IMR-90 (cell line): ENCODE results near the gene KRT74. TPM values are rescaled to one million over a fixed set of nuclear protein-coding genes. Genes with fewer than 3 reads are reported as not detected.

Experiments used
- ATAC-seq: fragments of 200-7000 bp; cut with Tn5 transposase; 2 replicates; pipeline ENCODE4 v1.9.1; 2020; ENCODE audit warnings: low read depth, mild to moderate bottlenecking, moderate library complexity
- BruUV-seq: library from RNA; stranded (reverse); fragments of 400-500 nt; replicated peaks from 2 replicates; lab custom pipeline; 2021; lab: Mats Ljungman, UMichigan
- CTCF ChIA-PET: fragments of 300-600 bp; formaldehyde crosslinking; extraction: SDS; loops from one replicate; lab custom pipeline; 2021; ENCODE audit warnings: antibody characterized with exemption; lab: Yijun Ruan, JAX
- POLR2A ChIA-PET: fragments of 300-600 bp; sonication (Branson Sonifier 250); formaldehyde crosslinking; loops from one replicate; lab custom pipeline; 2022; ENCODE audit warnings: antibody characterized with exemption; ENCODE audit not compliant: unreplicated experiment; lab: Charles Lee
- DNase-seq: peaks from one replicate; pipeline ENCODE4 v3.0.0; 2013
- H2AFZ ChIP-seq: replicated peaks from 2 replicates; pipeline ENCODE3; 2013; ENCODE audit warnings: low read length, mild to moderate bottlenecking; ENCODE audit not compliant: poor library complexity
- H2AK5ac ChIP-seq: 2 replicates; pipeline ENCODE4 v1.6.1; 2013; ENCODE audit warnings: low read depth, low read length, inconsistent platforms
- H2AK9ac ChIP-seq: replicated peaks from 2 replicates; pipeline ENCODE3; 2013; ENCODE audit warnings: mild to moderate bottlenecking, low read depth, low read length, moderate library complexity; ENCODE audit not compliant: poor library complexity
- H2BK120ac ChIP-seq: 2 replicates; pipeline ENCODE4 v1.6.1; 2013; ENCODE audit warnings: low read depth, low read length, inconsistent platforms
- H2BK15ac ChIP-seq: 3 replicates; pipeline ENCODE4 v1.6.1; 2013; ENCODE audit warnings: low read depth, low read length, inconsistent platforms
- H2BK20ac ChIP-seq: 2 replicates; pipeline ENCODE4 v1.6.1; 2013; ENCODE audit warnings: low read depth, mild to moderate bottlenecking, inconsistent platforms, low read length, moderate library complexity
- H2BK5ac ChIP-seq: 2 replicates; pipeline ENCODE4 v1.6.1; 2013; ENCODE audit warnings: mild to moderate bottlenecking, low read depth, low read length, inconsistent platforms; ENCODE audit not compliant: poor library complexity, severe bottlenecking
- H3K14ac ChIP-seq: replicated peaks from 2 replicates; pipeline ENCODE4 v1.6.1; 2013; ENCODE audit warnings: low read depth, low read length, inconsistent platforms
- H3K18ac ChIP-seq: 2 replicates; pipeline ENCODE4 v1.6.1; 2013; ENCODE audit warnings: low read depth, low read length, control low read depth
- H3K23ac ChIP-seq: 2 replicates; pipeline ENCODE4 v1.6.1; 2013; ENCODE audit warnings: low read depth, low read length, inconsistent platforms
- H3K27ac ChIP-seq: 2 replicates; pipeline ENCODE4 v1.5.1; 2013; ENCODE audit warnings: mild to moderate bottlenecking, control low read depth, low read length; ENCODE audit not compliant: insufficient read depth
- H3K27me3 ChIP-seq: 2 replicates; pipeline ENCODE4 v1.6.1; 2013; ENCODE audit warnings: low read length; ENCODE audit not compliant: control insufficient read depth, insufficient read depth
- H3K36me3 ChIP-seq: 2 replicates; pipeline ENCODE4 v1.6.1; 2013; ENCODE audit warnings: low read length, mixed read lengths; ENCODE audit not compliant: control insufficient read depth, insufficient read depth
- H3K4ac ChIP-seq: 2 replicates; pipeline ENCODE4 v1.6.1; 2013; ENCODE audit warnings: low read depth, low read length, inconsistent platforms
- H3K4me1 ChIP-seq: 2 replicates; pipeline ENCODE4 v1.6.1; 2013; ENCODE audit warnings: low read length, mixed read lengths; ENCODE audit not compliant: control insufficient read depth, insufficient read depth
- H3K4me2 ChIP-seq: 2 replicates; pipeline ENCODE4 v1.6.1; 2013; ENCODE audit warnings: low read depth, mild to moderate bottlenecking, control low read depth, low read length, moderate library complexity
- H3K4me3 ChIP-seq: 2 replicates; pipeline ENCODE4 v1.5.1; 2013; ENCODE audit warnings: low read depth, mild to moderate bottlenecking, control low read depth, low read length, moderate library complexity; ENCODE audit not compliant: insufficient read depth
- H3K56ac ChIP-seq: 2 replicates; pipeline ENCODE4 v1.6.1; 2013; ENCODE audit warnings: low read length, inconsistent platforms; ENCODE audit not compliant: insufficient read depth; ENCODE audit errors: extremely low read depth
- H3K79me1 ChIP-seq, 2 experiments: 2 replicates each; pipeline ENCODE4 v1.6.1; 2013; ENCODE audit warnings: low read length in 2 of 2, inconsistent platforms in 1 of 2, low read depth in 1 of 2
- H3K9ac ChIP-seq: 2 replicates; pipeline ENCODE4 v1.6.1; 2013; ENCODE audit warnings: low read depth, low read length, control low read depth
- H3K9me1 ChIP-seq: 2 replicates; pipeline ENCODE4 v1.6.1; 2013; ENCODE audit warnings: low read length, inconsistent platforms; ENCODE audit not compliant: insufficient read depth
- H3K9me3 ChIP-seq: 2 replicates; pipeline ENCODE4 v1.6.1; 2013; ENCODE audit warnings: low read length; ENCODE audit not compliant: control insufficient read depth, insufficient read depth
- H4K20me1 ChIP-seq: 2 replicates; pipeline ENCODE4 v1.6.1; 2013; ENCODE audit warnings: low read length, inconsistent platforms; ENCODE audit not compliant: insufficient read depth
- H4K5ac ChIP-seq: 2 replicates; pipeline ENCODE4 v1.6.1; 2013; ENCODE audit warnings: mild to moderate bottlenecking, low read depth, low read length, control low read depth
- H4K8ac ChIP-seq, 2 experiments: 2 replicates each; pipeline ENCODE4 v1.6.1; 2013; ENCODE audit warnings: low read depth in 2 of 2, low read length in 2 of 2, control low read depth in 1 of 2, inconsistent platforms in 1 of 2
- H4K91ac ChIP-seq: 2 replicates; pipeline ENCODE4 v1.6.1; 2013; ENCODE audit warnings: low read depth, low read length, inconsistent platforms; ENCODE audit not compliant: insufficient read depth
- BHLHE40 ChIP-seq: fragments of 150-350 bp; IDR thresholded peaks from 2 replicates; pipeline ENCODE4 v1.6.1; 2016; ENCODE audit warnings: mild to moderate bottlenecking, low read depth, low read length
- CEBPB ChIP-seq: IDR thresholded peaks from 2 replicates; pipeline ENCODE4 v1.6.1; 2012; ENCODE audit warnings: low read depth, low read length, improper control_type of control experiment
- CHD1 ChIP-seq: IDR thresholded peaks from 2 replicates; pipeline ENCODE4 v1.6.1; 2012; ENCODE audit warnings: low read depth, low read length, improper control_type of control experiment
- FOS ChIP-seq: fragments of 150-350 bp; IDR thresholded peaks from 2 replicates; pipeline ENCODE4 v1.6.1; 2016; ENCODE audit warnings: low read depth, low read length
- MAFK ChIP-seq: IDR thresholded peaks from 2 replicates; pipeline ENCODE4 v1.6.1; 2012; ENCODE audit warnings: low read depth, low read length, improper control_type of control experiment
- MAZ ChIP-seq: IDR thresholded peaks from 2 replicates; pipeline ENCODE4 v1.6.1; 2012; ENCODE audit warnings: low read depth, mild to moderate bottlenecking, low read length, improper control_type of control experiment, moderate library complexity, borderline replicate concordance
- MXI1 ChIP-seq: IDR thresholded peaks from 2 replicates; pipeline ENCODE4 v1.6.1; 2012; ENCODE audit warnings: low read depth, mild to moderate bottlenecking, low read length, moderate library complexity, borderline replicate concordance
- NFE2L2 ChIP-seq: fragments of 150-350 bp; IDR thresholded peaks from 2 replicates; pipeline ENCODE4 v1.6.1; 2016; ENCODE audit warnings: low read depth, mild to moderate bottlenecking, low read length
- POLR2A ChIP-seq: IDR thresholded peaks from 2 replicates; pipeline ENCODE4 v1.6.1; 2012; ENCODE audit warnings: mild to moderate bottlenecking, low read depth, low read length
- RAD21 ChIP-seq: IDR thresholded peaks from 2 replicates; pipeline ENCODE4 v1.6.1; 2012; ENCODE audit warnings: low read length, improper control_type of control experiment
- RCOR1 ChIP-seq: IDR thresholded peaks from 2 replicates; pipeline ENCODE4 v1.6.1; 2012; ENCODE audit warnings: mild to moderate bottlenecking, low read length, improper control_type of control experiment; ENCODE audit not compliant: insufficient replicate concordance
- RFX5 ChIP-seq: IDR thresholded peaks from 2 replicates; pipeline ENCODE4 v1.8.0; 2012; ENCODE audit warnings: low read depth, mild to moderate bottlenecking, low read length, moderate library complexity
- SMC3 ChIP-seq: fragments of 150-350 bp; IDR thresholded peaks from 2 replicates; pipeline ENCODE4 v1.6.1; 2016; ENCODE audit warnings: low read depth, mild to moderate bottlenecking, antibody characterized with exemption, low read length, moderate library complexity
- WGBS, 2 experiments: methylation state at CpG; one replicate each; pipeline versions ENCODE4 v1.1.5 to v1.1.7; 2013; ENCODE audit warnings: missing lambda C conversion rate in 2 of 2; ENCODE audit not compliant: insufficient read length in 1 of 2; ENCODE audit errors: extremely low coverage in 2 of 2; 5-methylcytosine and 5-hydroxymethylcytosine counted together
- dilution Hi-C: fragments of 300-500 bp; cut with HindIII; formaldehyde crosslinking; loops from one replicate; pipeline ENCODE4 v1.14.3; 2018; ENCODE audit warnings: low sequenced_read_pairs; ENCODE audit not compliant: unreplicated experiment
- in situ Hi-C: fragments of 300-500 bp; cut with MboI; formaldehyde crosslinking; loops from 3 replicates; pipeline ENCODE4 v1.14.3; 2019; ENCODE audit warnings: low sequenced_read_pairs, inconsistent platforms, mixed read lengths
- intact Hi-C: fragments of 100-400 bp; cut with micrococcal nuclease; formaldehyde crosslinking; loops from 2 replicates; pipeline ENCODE4 v1.10.0; 2022
- polyA plus RNA-seq, 3 experiments: library from polyadenylated mRNA; depleted of rRNA; stranded (reverse); fragments of >200 nt; gene quantifications; 2 replicates each; pipeline ENCODE4 v1.2.3, GENCODE V29; 2012; ENCODE audit warnings: low replicate concordance in 1 of 3
- total RNA-seq: library from RNA; depleted of rRNA; stranded (reverse); fragments of >200 nt; gene quantifications from 2 replicates; pipeline ENCODE4 v1.2.3, GENCODE V29; 2012
- TF ChIP-seq, protein P1 (sequence below): conservative IDR thresholded peaks from 2 replicates; pipeline ENCODE4 v1.5.1; 2012; ENCODE audit warnings: mild to moderate bottlenecking, low read depth, low read length, improper control_type of control experiment
- TF ChIP-seq, protein P2 (sequence below): fragments of 150-350 bp; IDR thresholded peaks from 2 replicates; pipeline ENCODE4 v1.6.1; 2017; ENCODE audit warnings: mild to moderate bottlenecking, antibody characterized with exemption, low read length, low read depth
- TF ChIP-seq, protein P3 (sequence below): fragments of 150-350 bp; IDR thresholded peaks from 2 replicates; pipeline ENCODE4 v1.6.1; 2016; ENCODE audit warnings: low read depth, mild to moderate bottlenecking, low read length, moderate library complexity, borderline replicate concordance

KRT74 gene
- total and polyA plus RNA-seq, 2 of the 4 experiments (the other 2 are of a cell fraction): not detected

DNA sequence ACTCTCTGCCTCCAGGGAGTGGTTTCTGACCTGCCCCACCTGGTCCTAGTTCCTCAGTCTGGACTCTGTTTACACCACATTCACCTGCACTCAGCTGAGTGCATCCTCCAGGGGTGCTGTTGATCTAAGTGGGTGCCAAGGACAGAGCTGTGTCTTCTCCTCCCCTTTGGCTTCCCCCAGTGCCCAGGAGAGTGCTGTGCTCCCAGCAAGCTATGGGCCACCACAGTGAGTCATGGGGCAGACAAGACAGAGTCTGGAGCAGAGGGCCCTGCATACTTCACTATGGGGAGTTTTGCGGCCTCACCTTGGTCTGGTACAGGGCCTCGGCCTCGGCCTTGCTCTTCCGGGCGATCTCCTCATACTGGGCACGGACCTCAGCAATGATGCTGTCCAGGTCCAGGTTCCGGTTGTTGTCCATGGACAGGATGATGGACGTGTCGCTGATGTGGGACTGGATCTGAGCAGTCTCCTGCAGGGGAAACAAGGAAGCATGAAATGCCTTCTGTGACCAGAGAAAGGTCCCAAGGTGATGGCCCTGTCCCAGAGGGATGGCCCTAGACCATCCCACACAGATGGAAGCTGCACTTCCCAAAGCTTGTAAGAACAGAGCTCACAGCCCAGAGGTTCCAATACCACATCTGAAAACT lies 39.9 kb upstream of the KRT74 start:
- Histone ChIP-seq H3K4me1 (no peaks in the 10 kb centered on the region), H2BK5ac (no peak overlapping the region), H2BK15ac (no peak overlapping the region), H3K23ac (no peak overlapping the region), H3K27me3 (peaks cover 37% of the 10 kb centered on the region), H3K4me2 (no peak overlapping the region), H2BK20ac (no peak overlapping the region), H3K9me3 (no peaks in the 10 kb centered on the region), H2BK120ac (no peak overlapping the region), H4K91ac (no peak overlapping the region), H3K79me1 (no peaks in the 10 kb centered on the region), H2AK9ac (no peak overlapping the region), H2AK5ac (no peak overlapping the region), H3K36me3 (no peaks in the 10 kb centered on the region), H2AFZ (no peak overlapping the region), H3K14ac (no peak overlapping the region), H4K5ac (no peak overlapping the region), H3K56ac (no peak overlapping the region), H3K9me1 (no peaks in the 10 kb centered on the region), H4K20me1 (no peaks in the 10 kb centered on the region), H3K18ac (no peak overlapping the region), H3K4me3 (no peak overlapping the region), H3K9ac (no peak overlapping the region), H3K4ac (no peak overlapping the region), H4K8ac (no peak overlapping the region), H3K27ac (no peak overlapping the region)
- dilution Hi-C loops (no loop called here), in situ Hi-C loops (no loop called here), intact Hi-C loops (no loop called here)
- DNase-seq (no peak), ATAC-seq (no peak)
- 81% methylated on average over 9 of the region's 9 CpGs; no CpG with 5 or more reads in 1 of the 2 experiments for WGBS, 2 experiments
- TF ChIP-seq POLR2A: no peak
- no peak for TF ChIP-seq BHLHE40
- TF ChIP-seq RFX5: no peak
- no peak for TF ChIP-seq NFE2L2
- no peak for TF ChIP-seq MXI1
- no peak for TF ChIP-seq FOS
- TF ChIP-seq RAD21: no peak
- TF ChIP-seq SMC3: no peak
- no peak for TF ChIP-seq CHD1
- TF ChIP-seq, protein P1, sequence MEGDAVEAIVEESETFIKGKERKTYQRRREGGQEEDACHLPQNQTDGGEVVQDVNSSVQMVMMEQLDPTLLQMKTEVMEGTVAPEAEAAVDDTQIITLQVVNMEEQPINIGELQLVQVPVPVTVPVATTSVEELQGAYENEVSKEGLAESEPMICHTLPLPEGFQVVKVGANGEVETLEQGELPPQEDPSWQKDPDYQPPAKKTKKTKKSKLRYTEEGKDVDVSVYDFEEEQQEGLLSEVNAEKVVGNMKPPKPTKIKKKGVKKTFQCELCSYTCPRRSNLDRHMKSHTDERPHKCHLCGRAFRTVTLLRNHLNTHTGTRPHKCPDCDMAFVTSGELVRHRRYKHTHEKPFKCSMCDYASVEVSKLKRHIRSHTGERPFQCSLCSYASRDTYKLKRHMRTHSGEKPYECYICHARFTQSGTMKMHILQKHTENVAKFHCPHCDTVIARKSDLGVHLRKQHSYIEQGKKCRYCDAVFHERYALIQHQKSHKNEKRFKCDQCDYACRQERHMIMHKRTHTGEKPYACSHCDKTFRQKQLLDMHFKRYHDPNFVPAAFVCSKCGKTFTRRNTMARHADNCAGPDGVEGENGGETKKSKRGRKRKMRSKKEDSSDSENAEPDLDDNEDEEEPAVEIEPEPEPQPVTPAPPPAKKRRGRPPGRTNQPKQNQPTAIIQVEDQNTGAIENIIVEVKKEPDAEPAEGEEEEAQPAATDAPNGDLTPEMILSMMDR: no peak
- TF ChIP-seq, protein P2, sequence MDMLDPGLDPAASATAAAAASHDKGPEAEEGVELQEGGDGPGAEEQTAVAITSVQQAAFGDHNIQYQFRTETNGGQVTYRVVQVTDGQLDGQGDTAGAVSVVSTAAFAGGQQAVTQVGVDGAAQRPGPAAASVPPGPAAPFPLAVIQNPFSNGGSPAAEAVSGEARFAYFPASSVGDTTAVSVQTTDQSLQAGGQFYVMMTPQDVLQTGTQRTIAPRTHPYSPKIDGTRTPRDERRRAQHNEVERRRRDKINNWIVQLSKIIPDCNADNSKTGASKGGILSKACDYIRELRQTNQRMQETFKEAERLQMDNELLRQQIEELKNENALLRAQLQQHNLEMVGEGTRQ: no peak
- TF ChIP-seq MAFK: no peak
- TF ChIP-seq CEBPB: no peak
- TF ChIP-seq RCOR1: no peak
- TF ChIP-seq, protein P3, sequence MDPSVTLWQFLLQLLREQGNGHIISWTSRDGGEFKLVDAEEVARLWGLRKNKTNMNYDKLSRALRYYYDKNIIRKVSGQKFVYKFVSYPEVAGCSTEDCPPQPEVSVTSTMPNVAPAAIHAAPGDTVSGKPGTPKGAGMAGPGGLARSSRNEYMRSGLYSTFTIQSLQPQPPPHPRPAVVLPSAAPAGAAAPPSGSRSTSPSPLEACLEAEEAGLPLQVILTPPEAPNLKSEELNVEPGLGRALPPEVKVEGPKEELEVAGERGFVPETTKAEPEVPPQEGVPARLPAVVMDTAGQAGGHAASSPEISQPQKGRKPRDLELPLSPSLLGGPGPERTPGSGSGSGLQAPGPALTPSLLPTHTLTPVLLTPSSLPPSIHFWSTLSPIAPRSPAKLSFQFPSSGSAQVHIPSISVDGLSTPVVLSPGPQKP: no peak
- TF ChIP-seq MAZ: no peak
- CTCF ChIA-PET: no interaction called here
- POLR2A ChIA-PET: no interaction called here
- no TSS peak for BruUV-seq
